ENCODE measurements around the gene SLC6A1.

GRCh38 chr3:10988991-10989484 is 3.5 kb upstream of the SLC6A1 start:
- no peak for TF ChIP-seq CTCF (IDR thresholded peaks at IDR 0.05)
- TF ChIP-seq POLR2A (IDR thresholded peaks at IDR 0.05): no peak

Measured in heart left ventricle (tissue), 13 donors.